Endodermal cell (in vitro differentiated cells): ENCODE measurements around the gene KCNIP4. TPM values are rescaled to one million over a fixed set of nuclear protein-coding genes. Genes with fewer than 3 reads are reported as not detected.

Source experiments
- DNase-seq: peaks from one replicate; pipeline ENCODE4 v3.0.0-alpha.2; 2017
- H3K27ac ChIP-seq: 2 replicates; pipeline ENCODE4 v1.5.1; 2013; ENCODE audit warnings: mild to moderate bottlenecking, low read depth, low read length, moderate library complexity
- H3K27me3 ChIP-seq: 2 replicates; pipeline ENCODE4 v1.6.1; 2013; ENCODE audit warnings: mild to moderate bottlenecking, low read length, moderate library complexity; ENCODE audit not compliant: insufficient read depth, control insufficient read depth, poor library complexity, severe bottlenecking
- H3K36me3 ChIP-seq: 2 replicates; pipeline ENCODE4 v1.7.0; 2013; ENCODE audit warnings: mild to moderate bottlenecking, low read length, moderate library complexity; ENCODE audit not compliant: control insufficient read depth, insufficient read depth
- H3K4me1 ChIP-seq: one replicate; pipeline ENCODE4 v1.7.0; 2013; ENCODE audit warnings: low read length; ENCODE audit not compliant: control insufficient read depth, insufficient read depth
- H3K4me3 ChIP-seq: 2 replicates; pipeline ENCODE4 v1.5.1; 2013; ENCODE audit warnings: mild to moderate bottlenecking, low read length, moderate library complexity
- H3K9ac ChIP-seq: 2 replicates; pipeline ENCODE4 v1.6.1; 2013; ENCODE audit warnings: mild to moderate bottlenecking, low read length, moderate library complexity; ENCODE audit not compliant: poor library complexity, severe bottlenecking; ENCODE audit errors: extremely low read depth
- H3K9me3 ChIP-seq: 2 replicates; pipeline ENCODE4 v1.6.1; 2013; ENCODE audit warnings: mild to moderate bottlenecking, low read length, moderate library complexity; ENCODE audit not compliant: control insufficient read depth
- H3K27ac Mint-ChIP-seq: 2 replicates; pipeline ENCODE4 v1.8.0; 2020; ENCODE audit warnings: mixed read lengths
- H3K27me3 Mint-ChIP-seq: 2 replicates; pipeline ENCODE4 v1.8.0; 2021; ENCODE audit warnings: mild to moderate bottlenecking, mixed read lengths; ENCODE audit not compliant: insufficient read depth
- H3K36me3 Mint-ChIP-seq: 2 replicates; pipeline ENCODE4 v1.8.0; 2020; ENCODE audit warnings: low read depth, mixed read lengths
- H3K4me1 Mint-ChIP-seq: 2 replicates; pipeline ENCODE4 v1.8.0; 2020; ENCODE audit warnings: mixed read lengths
- H3K4me3 Mint-ChIP-seq: 2 replicates; pipeline ENCODE4 v1.8.0; 2020; ENCODE audit warnings: mild to moderate bottlenecking, moderate library complexity, mixed read lengths
- H3K9me3 Mint-ChIP-seq: 2 replicates; pipeline ENCODE4 v1.8.0; 2020; ENCODE audit warnings: mild to moderate bottlenecking, mixed read lengths
- WGBS, 2 experiments: methylation state at CpG; one replicate each; pipeline versions ENCODE4 v1.1.5 to v1.1.7; 2013; ENCODE audit warnings: missing lambda C conversion rate in 2 of 2, mixed read lengths in 1 of 2; ENCODE audit not compliant: insufficient coverage in 1 of 2, insufficient read length in 1 of 2; 5-methylcytosine and 5-hydroxymethylcytosine counted together
- total RNA-seq, 2 donors: library from RNA; stranded (reverse); fragmentation: NEBNext Ultra II Directional in 1 of 2; extraction: Animal tissue kit (Norgen Biotek cat#: 25700) in 1 of 2; gene quantifications; 2 replicates in 1 of 2; 3 replicates in 1 of 2; pipeline ENCODE4 v1.2.1, GENCODE V29; 2021
- TF ChIP-seq, protein P1 (sequence below): fragments of 200-600 bp; sonication (generic); conservative IDR thresholded peaks from 2 replicates; pipeline ENCODE4 v1.5.0; 2021; ENCODE audit warnings: antibody characterized with exemption, mild to moderate bottlenecking

The KCNIP4 gene
- total RNA-seq, 2 donors from 2014 or later = not detected

DNA sequence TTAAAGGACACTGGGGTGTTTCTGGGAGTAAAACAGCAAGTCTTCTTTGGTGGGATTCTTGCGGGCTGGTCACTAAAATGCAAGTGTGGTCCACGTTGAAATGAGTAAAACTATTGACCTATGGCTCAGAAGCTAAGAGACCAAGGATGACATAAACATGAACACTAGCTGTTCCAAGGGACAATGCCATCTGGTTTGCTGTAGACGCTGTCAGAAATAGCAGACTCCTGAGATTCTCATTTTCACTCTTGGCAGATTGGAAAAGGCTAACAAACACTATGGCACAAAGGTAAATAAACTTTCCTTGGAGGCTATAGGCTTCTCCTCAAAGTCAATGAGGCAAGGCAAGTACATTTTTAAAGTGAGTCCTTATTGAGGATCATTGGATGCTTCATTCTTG, 343.6 kb downstream of the KCNIP4 start:
- no peak overlapping the region for H3K27ac Mint-ChIP-seq
- 91 to 100% methylated on average over 3 of the region's 3 CpGs for WGBS, 2 experiments
- H3K9ac ChIP-seq = no peak overlapping the region
- H3K4me1 Mint-ChIP-seq = no peaks in the 10 kb centered on the region
- no peaks in the 10 kb centered on the region for H3K27me3 Mint-ChIP-seq
- no peak overlapping the region for H3K27ac ChIP-seq
- H3K9me3 ChIP-seq = no peaks in the 10 kb centered on the region
- no peak for DNase-seq
- no peaks in the 10 kb centered on the region for H3K36me3 Mint-ChIP-seq
- H3K27me3 ChIP-seq = no peaks in the 10 kb centered on the region
- no peaks in the 10 kb centered on the region for H3K9me3 Mint-ChIP-seq
- H3K4me3 Mint-ChIP-seq = no peak overlapping the region
- TF ChIP-seq, protein P1, sequence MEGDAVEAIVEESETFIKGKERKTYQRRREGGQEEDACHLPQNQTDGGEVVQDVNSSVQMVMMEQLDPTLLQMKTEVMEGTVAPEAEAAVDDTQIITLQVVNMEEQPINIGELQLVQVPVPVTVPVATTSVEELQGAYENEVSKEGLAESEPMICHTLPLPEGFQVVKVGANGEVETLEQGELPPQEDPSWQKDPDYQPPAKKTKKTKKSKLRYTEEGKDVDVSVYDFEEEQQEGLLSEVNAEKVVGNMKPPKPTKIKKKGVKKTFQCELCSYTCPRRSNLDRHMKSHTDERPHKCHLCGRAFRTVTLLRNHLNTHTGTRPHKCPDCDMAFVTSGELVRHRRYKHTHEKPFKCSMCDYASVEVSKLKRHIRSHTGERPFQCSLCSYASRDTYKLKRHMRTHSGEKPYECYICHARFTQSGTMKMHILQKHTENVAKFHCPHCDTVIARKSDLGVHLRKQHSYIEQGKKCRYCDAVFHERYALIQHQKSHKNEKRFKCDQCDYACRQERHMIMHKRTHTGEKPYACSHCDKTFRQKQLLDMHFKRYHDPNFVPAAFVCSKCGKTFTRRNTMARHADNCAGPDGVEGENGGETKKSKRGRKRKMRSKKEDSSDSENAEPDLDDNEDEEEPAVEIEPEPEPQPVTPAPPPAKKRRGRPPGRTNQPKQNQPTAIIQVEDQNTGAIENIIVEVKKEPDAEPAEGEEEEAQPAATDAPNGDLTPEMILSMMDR = no peak
- no peak overlapping the region for H3K4me3 ChIP-seq
- H3K4me1 ChIP-seq = no peaks in the 10 kb centered on the region
- no peaks in the 10 kb centered on the region for H3K36me3 ChIP-seq

GRCh38 chr4:21596521-21596920, 352.1 kb downstream of the KCNIP4 start:
- H3K36me3 Mint-ChIP-seq = no peaks in the 10 kb centered on the region
- no peaks in the 10 kb centered on the region for H3K4me1 ChIP-seq
- H3K36me3 ChIP-seq = no peaks in the 10 kb centered on the region
- no peaks in the 10 kb centered on the region for H3K27me3 Mint-ChIP-seq
- no peaks in the 10 kb centered on the region for H3K9me3 ChIP-seq
- H3K4me1 Mint-ChIP-seq = no peaks in the 10 kb centered on the region
- no peak overlapping the region for H3K4me3 ChIP-seq
- H3K27me3 ChIP-seq = no peaks in the 10 kb centered on the region
- no peaks in the 10 kb centered on the region for H3K9me3 Mint-ChIP-seq
- no peak overlapping the region for H3K27ac Mint-ChIP-seq
- no peak overlapping the region for H3K4me3 Mint-ChIP-seq
- DNase-seq = no peak
- WGBS, 2 experiments = 69 to 100% methylated on average over 3 to 5 of the region's 5 CpGs
- TF ChIP-seq, protein P1 = no peak
- H3K9ac ChIP-seq = no peak overlapping the region
- no peak overlapping the region for H3K27ac ChIP-seq

- DNase-seq = no peak
- Mint-ChIP-seq H3K9me3 (no peaks in the 10 kb centered on the region), H3K4me3 (no peak overlapping the region), H3K27ac (no peak overlapping the region), H3K27me3 (no peaks in the 10 kb centered on the region), H3K4me1 (no peaks in the 10 kb centered on the region), H3K36me3 (no peaks in the 10 kb centered on the region)
- Histone ChIP-seq H3K4me3 (no peak overlapping the region), H3K4me1 (no peaks in the 10 kb centered on the region), H3K27ac (no peak overlapping the region), H3K9me3 (no peaks in the 10 kb centered on the region), H3K27me3 (no peaks in the 10 kb centered on the region), H3K9ac (no peak overlapping the region), H3K36me3 (no peaks in the 10 kb centered on the region)
- TF ChIP-seq, protein P1 = no peak
Observed at GRCh38 chr4:21593671-21594001, 354.9 kb downstream of the KCNIP4 start.
